ENCODE results near the gene MAP6D1.

DNA sequence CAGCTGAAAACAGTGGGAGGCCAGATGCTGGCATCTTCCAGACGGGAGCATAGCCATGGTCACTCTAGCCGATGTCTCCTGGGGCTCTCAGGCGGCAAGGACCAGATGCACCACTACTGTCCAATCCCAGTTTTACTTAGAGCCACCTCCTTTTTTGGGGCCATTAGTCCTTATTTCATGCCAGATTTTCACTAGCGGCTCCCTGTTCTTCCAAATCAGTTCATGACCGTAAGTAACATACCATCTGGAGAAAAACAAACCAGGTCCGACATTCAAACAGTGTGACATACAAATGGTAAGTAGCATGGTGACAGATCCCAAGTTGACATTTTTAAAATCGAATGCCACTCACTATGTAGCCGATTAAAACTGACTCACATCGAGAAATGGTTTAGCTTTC lies 4.1 kb upstream of the MAP6D1 start:
- TF ChIP-seq EGR1 (IDR thresholded peaks at IDR 0.05) (no peak), FOXM1 (IDR thresholded peaks at IDR 0.05; ENCODE audit: borderline replicate concordance, low read depth) (no peak), EP300 (IDR thresholded peaks at IDR 0.05; ENCODE audit: borderline replicate concordance) (no peak), TCF12 (IDR thresholded peaks at IDR 0.05; ENCODE audit: low read depth) (no peak)
